Measurements from ENCODE around the gene PACSIN1.

DNA sequence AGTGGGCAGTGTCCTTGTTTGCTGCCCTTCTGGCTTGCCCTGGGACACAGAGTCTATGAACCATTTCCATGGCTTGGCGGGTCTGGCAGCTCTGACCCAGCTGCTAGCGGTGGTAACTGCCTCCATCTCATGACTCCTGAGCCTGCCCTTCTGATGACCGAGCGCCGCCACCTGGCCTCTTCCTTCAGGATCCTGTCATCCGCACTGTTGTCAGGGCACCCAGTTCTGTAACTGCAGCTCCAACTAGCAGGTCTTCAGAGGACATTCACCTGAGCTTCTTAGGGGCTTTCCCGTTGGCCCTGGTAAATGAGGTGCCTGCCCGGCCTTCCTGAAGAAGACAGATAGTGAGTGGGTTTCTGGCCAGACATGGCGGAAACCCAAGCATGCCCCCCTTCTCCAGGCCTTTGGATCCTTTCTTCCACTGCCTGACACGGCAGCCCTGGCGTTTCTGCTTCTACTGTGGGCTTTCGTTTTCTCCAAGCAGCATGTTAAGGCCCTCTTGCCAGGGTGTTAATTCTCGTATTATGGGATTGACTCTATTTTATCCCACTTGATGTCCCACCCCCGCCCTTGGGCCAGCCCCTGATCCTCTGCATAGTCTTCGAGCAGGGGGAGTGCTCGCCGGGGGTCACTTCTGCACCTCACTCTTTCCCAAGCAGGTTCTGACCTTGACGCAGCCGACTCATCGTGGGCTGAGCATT, 24.7 kb downstream of the PACSIN1 start:
- TF ChIP-seq, protein P1, sequence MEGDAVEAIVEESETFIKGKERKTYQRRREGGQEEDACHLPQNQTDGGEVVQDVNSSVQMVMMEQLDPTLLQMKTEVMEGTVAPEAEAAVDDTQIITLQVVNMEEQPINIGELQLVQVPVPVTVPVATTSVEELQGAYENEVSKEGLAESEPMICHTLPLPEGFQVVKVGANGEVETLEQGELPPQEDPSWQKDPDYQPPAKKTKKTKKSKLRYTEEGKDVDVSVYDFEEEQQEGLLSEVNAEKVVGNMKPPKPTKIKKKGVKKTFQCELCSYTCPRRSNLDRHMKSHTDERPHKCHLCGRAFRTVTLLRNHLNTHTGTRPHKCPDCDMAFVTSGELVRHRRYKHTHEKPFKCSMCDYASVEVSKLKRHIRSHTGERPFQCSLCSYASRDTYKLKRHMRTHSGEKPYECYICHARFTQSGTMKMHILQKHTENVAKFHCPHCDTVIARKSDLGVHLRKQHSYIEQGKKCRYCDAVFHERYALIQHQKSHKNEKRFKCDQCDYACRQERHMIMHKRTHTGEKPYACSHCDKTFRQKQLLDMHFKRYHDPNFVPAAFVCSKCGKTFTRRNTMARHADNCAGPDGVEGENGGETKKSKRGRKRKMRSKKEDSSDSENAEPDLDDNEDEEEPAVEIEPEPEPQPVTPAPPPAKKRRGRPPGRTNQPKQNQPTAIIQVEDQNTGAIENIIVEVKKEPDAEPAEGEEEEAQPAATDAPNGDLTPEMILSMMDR (IDR thresholded peaks at IDR 0.05; ENCODE audit: low read length), result no peak
- TF ChIP-seq EZH2phosphoT487 (IDR thresholded peaks at IDR 0.05; ENCODE audit: low read length) (no peak), EZH2 (optimal IDR thresholded peaks at IDR 0.05; ENCODE audit: low read depth, low read length) (no peak)
